ENCODE data around the gene TIGD2. TPM values are rescaled to one million over a fixed set of nuclear protein-coding genes. Genes with fewer than 3 reads are reported as not detected.
"Not testable (repeated sequence)": the region's sequence is repeated elsewhere in the genome, so short reads cannot be mapped to it uniquely, and the experiment has no call there.

Gene TIGD2
- total RNA-seq, 1 donor from 2014 or later, result 12.2 TPM

DNA sequence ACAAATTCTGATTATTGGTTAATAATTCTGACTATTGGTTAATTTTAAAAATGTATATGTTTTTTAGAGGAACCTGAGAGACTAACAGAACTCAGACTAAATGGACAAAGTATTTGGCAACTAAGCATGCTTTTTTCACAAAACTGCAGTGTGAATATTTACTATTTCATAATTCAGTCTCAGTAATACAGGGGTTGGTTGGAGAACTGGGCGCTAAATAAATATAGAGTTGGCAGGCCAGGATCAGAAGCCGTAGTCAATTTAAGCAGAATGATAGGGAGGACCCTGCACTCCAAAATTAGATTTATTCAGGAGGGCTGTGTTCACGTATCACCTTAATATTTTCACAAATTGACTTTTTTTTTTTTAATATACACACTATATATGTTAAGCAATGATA is 5.8 kb downstream of the TIGD2 start:
- FAIRE-seq, result no peak
- no peak for DNase-seq (ENCODE audit: low spot score in 2 of 2)

DNA sequence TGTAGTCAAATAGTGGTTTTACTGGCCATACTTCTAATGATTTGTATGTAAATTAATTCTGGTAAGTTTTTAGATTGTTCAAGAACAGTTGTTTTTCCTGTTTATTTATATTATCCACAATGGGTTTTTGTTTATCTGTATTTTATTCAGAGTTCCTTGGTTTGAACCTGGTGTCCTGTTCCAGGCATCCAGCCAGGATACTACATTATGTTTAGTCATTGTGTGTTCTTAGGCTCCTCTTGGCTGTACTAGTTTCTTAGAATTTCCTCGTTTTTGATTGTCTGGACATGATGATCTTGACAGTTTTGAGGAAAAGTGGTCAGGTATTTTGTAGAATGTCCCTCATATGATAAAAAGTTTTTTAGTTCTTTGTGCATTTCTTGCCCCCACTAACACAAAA is 7.8 kb downstream of the TIGD2 start:
- FAIRE-seq (no peak), DNase-seq (ENCODE audit: low spot score in 2 of 2) (no peak)

DNA sequence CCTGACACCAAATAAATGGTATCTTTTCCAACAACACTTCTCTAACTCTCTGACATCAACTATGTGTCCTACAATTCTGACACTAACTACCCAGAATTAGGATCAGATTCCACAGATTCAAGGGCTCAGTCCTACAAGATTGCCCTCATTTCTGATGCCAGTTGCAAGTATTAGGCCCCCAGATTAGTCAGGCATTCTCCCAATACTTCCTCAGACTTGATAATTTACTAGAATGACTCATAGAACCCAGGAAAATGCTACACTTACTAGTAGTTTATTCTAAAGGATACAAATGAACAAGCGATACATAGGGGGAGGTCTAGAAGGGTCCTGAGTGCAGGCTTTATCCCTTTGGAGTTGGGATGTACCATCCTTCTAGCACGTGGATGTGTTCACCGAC is 8.5 kb downstream of the TIGD2 start:
- FAIRE-seq (no peak), DNase-seq (ENCODE audit: low spot score in 2 of 2) (no peak)

DNA sequence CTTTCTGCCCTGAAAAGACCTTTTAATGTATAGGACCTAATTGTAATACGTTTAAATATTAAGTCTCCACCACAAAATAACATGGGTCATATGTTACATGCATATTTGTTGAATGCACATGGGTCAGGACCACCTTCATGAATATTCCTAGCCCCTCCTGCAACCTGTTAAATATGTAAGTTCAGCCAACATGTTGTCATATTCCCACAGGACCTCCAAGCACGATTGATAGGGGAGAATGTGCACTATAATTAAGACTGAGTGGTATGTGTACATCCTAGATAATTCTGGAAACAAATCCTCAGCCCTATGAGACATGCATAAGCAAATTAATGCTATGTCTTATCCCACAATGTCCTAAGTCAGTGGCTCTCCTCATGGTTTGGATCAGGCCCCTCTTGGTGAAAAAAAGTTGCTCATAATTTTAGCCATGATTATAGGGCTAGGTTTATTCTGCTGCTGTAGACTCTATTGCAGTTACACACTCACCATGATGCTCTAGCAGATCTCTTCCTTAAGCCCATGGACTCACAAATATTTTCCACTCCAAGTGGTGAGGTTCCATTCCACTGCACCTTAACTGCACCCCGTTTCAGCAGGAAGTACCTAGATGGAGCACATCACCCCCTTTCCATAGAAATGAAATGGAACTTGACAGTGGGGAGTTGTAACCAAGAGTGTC is 10.2 kb downstream of the TIGD2 start:
- DNase-seq (ENCODE audit: low spot score in 2 of 2) (no peak), FAIRE-seq (no peak)

DNA sequence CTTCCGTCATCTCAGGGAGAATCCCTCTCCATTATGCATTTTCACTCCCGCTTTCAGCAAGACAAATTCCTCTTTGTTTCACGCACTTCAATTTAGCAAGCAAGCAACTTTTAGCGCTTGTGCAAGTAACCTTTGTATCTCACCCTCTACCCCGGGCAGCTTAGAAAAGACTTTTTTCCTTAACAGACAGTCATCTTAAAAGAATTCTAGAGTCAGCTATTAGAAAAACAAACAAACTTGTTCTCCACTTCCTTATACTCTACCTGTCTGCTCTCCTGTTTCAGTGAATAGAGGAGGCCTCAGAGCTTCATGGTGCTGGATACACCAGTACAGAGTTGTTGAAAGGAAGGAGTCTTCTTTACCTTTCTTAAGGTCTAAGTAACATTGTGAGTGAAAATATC is 12.1 kb downstream of the TIGD2 start:
- DNase-seq (ENCODE audit: low spot score in 2 of 2), result no peak

DNA sequence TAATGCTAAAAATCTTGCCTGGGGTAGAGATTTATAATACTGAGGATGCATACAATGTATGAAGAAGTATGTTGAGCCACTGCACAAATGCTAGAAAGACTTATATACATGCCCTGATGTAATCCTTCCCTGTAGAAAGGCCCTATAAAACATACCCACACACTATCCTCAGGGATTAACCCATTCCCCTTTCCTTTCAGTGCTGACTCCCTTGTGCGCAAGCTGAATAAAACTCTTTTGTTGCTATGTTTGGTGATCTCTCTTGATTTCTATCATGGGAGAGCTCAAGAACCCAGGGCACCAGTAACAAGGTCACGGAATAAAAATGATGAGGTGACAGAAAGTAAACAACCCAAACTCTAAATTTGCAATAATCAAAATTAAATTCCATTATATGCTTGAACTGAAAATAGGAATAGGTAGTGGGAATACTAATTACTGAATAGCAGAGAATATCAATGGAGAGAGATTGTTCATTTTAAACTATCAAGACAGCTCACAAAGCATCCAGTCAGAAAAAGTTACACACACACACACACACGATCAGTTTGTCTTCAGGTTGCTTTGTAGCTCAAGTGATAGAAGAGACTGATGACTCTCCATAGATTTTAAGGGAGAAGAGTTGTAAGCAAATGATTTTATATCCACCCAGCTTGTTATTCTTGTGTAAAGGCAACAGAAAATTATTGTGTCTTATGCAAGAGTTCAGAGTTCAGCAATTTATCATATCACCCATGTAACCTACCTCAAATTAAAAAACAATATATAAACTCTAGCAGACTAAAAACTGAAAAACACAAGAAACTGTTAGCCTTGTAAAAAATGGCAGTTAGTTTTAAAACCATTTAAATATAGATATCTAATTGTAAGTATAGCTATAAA is 14.8 kb downstream of the TIGD2 start:
- DNase-seq (ENCODE audit: low spot score in 2 of 2) (no peak), FAIRE-seq (no peak)

More for the DNA sequence above, 12.1 kb downstream of the TIGD2 start:
- no peak for FAIRE-seq

DNA sequence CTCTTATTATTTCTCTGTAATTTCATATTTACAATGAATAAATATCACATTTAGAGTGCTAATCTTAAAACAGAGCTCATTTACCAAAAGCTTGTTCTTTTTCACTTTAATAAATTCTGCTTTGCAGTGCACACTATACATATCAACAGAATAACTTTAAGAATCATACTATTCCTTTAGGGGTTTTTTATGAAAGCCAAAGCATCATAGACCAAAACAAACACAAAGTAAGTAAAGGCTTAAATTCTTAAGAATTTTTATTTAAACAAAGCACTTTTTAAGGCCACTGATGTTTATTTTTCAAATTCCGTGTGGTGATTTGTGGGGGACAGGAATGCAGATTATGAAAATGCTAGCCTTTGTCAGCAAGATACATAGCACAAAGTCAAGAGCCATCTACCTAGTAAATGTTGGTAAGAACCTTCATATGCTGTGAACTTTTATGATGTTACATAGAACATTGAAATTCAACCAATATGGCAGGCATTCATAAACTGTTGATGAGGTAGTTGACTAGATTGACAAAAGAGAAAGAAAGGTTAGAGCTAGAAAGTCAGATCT is 17.8 kb downstream of the TIGD2 start:
- DNase-seq (ENCODE audit: low spot score in 2 of 2), result no peak
- no peak for FAIRE-seq

DNA sequence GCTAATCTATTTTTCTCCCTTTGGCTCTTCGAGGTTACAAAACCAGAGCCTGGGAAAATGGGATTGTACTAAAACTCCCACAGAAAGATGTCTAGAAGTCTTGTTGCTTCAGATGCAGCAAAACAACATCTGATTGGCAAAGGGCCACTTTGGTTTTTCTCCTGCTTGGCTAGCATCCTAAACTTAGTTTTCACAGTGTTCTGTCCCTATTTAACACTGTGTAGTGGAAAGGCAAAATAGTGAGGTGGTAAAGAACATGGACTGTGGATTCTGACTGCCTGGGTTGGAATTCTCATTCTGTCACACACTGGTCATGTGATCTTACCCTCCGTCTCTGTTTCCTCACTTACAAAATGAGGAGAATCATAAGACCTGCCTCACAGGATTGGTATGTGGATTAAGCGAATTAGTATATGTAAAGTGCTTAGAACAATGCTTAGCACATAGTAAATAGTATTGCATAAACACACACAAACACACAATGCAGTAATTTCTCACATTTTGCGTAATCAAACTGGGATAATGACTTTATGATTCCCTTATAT is 23.5 kb downstream of the TIGD2 start:
- DNase-seq (ENCODE audit: low spot score in 2 of 2) (peak in 1 of 2 donors; percentile 8), FAIRE-seq (no peak)

DNA sequence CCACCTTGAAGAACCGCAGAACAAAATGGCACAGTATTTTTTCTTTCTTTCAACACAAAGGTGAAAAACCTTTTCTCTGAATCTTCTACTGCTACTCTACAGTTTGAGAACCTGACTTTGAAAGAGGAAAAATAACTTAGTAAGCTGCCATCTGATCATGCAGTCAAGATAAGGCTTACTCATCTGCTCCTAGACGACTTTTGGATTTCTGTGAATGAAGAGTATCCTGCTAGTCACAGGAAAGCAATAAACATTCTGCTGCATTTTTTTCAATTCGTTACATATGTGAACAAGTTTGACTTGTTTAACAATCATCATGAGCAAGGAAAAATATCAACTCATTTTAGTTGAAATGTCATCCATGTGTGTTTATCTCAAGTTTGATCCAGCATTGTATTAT is 25.2 kb downstream of the TIGD2 start:
- FAIRE-seq, result no peak
- DNase-seq (ENCODE audit: low spot score in 2 of 2), result no peak

DNA sequence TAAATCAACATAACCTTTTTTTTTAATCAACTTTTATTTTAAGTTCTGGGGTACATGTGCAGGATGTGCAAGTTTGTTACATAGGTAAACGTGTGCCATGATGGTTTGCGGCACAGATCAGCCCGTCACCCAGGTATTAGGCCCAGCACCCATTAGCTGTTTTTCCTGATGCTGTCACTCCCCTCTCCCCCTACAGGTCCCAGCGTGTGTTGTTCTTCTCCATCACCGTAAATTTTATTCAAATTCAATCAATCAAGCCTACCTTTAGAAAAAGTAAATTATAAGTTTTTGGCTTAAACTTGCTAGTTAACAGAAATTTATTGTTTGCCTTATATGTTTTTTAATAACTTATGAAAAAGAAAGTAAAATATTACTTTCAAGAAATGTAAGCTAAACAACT is 25.9 kb downstream of the TIGD2 start:
- FAIRE-seq (no peak), DNase-seq (ENCODE audit: low spot score in 2 of 2) (no peak)

DNA sequence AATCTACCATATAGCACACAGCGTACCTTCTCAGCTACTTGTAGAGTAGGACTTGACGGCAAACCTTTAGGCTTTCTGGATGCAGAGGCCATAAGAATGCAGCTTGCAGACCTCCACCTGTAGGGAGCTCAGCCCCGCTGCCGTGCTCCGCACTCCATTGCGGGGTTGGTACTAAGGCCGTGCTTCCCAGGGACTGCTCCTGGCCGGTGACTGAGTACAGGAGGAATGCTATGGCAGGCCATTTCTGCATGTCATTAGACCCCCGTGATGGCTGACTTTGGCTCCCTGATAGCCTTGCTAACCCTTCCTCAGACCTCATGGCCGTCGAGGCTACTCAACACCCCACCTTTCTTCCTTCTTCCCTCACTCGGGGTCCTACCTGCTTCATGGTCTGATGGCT is 26.4 kb downstream of the TIGD2 start:
- FAIRE-seq (no peak), DNase-seq (ENCODE audit: low spot score in 2 of 2) (no peak)

DNA sequence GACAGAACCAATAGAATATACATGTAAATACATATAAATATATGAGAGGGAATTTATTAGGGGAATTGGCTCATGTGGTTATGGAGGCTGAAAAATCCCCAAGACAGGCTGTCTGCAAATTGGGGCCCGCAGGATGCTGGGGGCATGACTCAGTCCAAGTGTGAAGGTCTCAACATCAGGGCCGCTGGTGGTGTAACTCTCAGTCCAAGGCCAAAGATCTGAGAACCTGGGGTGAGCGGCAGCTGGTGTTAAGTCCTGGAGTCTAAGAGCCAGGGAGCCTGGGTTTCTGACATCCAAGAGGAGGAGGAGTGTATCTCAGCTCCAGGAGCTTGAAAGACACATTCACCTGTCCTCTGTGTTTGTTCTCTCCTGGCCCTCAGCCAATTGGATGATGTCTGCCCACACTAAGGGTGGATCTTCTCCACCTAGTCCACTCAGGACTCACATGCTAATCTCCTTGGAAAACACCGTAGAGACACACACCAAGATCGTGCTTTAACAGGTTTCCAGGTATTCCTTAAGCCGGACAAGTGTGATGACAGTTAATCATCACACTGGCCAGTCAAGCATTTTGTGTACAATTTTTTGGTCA is 28.9 kb downstream of the TIGD2 start:
- no peak for DNase-seq (ENCODE audit: low spot score in 2 of 2)
- no peak for FAIRE-seq

DNA sequence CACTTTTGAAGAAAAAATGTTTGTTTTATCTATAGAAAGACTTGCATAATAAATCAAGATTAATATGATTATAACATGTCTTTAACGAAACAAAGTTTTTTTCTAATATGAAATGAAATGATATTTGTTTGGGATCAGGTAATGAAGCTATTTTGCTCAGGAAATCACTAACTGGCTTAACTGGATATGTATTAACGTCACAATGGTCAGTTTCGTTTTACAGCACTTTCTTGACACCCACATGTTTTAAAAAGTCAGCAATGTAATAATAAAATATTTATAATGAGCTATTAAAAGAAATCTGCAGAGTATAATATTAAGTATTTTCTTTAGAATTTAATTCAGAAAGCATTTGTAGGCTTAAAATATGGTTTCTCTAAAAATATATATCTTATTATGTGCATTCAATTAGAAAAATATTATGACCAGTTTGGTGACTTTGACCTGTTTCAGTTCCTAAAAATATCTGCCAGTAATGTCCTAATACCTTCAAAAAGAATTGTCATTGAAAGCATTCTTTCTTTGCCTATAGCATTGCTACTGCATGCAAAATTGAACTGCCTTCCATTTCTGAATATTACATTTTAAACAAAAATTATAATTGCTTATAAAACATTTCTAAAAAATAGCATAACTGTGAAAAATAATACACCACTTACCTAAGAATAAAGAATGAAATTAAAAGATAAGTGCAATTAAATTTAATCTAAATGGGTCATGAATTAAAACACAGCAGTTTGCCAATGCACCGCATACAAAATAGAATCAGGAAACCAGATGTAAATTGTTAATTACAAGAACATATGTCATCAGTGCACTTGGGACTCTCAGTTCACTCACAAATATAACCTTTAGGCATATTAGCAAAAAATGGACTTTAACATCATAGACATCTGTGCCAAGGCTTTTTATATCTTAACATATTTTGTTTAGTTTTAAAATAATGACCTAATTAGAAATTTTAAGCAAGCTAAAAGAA is 31.6 kb downstream of the TIGD2 start:
- DNase-seq (ENCODE audit: low spot score in 2 of 2), result no peak
- no peak for FAIRE-seq

DNA sequence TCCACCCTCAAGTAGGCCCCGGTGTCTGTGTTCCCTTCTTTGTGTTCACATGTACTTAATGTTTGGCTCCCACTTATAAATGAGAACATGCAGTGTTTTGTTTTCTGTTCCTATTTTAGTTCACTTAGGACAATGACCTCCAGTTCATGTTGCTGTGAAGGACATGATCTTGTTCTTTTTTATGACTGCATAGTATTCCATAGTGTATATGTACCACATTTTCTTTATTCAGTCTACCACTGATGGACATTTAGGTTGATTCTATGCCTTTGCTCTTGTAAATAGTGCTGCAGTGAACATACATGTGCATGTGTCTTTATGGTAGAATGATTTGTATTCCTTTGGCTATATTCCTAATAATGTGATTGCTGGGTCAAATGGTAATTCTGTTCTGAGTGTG is 33.3 kb downstream of the TIGD2 start:
- not testable (repeated sequence) for FAIRE-seq

DNA sequence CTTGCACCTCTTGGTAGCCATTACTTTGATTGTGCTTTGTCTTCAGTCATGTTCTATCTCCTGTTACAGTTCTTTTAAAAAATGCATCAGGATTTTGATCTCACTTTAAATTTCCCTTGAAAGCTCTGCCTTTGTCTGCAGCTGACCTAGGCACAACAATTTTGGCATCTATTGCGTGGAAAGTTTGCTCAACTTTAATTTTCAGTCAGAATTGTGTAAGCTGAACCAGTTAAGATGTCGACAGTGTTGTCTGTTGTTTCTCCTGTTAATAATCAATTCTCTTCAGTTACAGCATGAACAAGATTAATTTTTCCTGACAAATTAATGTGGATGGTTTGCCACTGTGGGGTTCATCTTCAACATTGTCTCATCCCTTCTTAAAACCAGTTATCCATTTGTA is 34.9 kb downstream of the TIGD2 start:
- FAIRE-seq (no peak), DNase-seq (ENCODE audit: low spot score in 2 of 2) (no peak)

More for the DNA sequence above, 33.3 kb downstream of the TIGD2 start:
- not testable (repeated sequence) for DNase-seq (ENCODE audit: low spot score in 2 of 2)

DNA sequence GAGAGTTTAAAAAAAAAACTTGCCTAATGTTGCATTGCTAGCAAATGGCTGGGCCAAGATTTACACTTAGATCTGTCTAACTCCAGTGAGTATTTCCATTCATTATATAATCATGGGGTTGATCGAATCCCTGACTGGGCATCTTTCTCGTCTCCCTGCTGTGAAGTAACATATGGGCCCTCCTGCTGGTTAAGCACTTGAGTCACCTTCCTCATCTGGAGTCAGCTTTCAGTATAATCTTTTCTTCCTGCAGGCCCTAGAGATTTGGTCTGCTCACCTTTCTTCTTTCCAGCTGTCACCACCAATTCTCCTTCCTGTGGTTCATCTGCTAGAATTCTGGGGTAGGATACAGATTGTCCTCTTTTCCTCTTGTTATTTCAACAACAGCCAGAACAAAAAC is 41.6 kb downstream of the TIGD2 start:
- DNase-seq (ENCODE audit: low spot score in 2 of 2) (no peak), FAIRE-seq (no peak)

DNA sequence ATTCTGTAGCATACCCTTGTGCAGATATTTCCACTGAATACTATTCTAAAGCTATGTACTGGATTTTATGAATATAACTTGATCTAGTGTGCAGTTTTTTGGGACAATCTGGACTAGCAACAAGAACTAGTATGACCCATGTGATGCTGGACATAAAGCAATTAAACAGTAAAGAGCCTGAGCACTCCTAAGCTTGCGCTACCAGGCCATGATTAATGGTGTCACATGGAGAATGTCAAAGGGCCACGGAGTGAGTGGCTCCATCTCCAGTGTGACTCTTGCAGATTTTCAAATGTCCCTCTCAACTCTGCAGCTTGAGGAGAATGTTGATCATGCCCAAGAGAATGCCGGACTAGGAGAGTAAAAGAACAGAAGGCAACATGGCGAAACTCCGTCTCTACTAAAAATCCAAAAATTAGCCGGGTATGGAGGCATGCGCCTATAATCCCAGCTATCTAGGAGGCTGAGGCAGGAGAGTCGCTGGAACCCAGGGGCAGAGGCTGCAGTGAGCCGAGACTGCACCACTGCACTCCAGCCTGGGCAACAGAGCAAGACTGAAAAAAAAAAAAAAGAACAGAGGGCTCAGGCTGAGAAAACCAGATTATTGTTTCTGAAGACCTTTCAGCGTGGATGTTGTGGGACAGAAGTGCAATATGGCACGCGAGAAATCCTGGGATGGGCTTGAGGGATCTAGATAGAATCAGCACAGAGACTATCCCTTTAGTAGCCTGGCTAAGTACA is 45.0 kb downstream of the TIGD2 start:
- FAIRE-seq (no peak), DNase-seq (ENCODE audit: low spot score in 2 of 2) (no peak)

DNA sequence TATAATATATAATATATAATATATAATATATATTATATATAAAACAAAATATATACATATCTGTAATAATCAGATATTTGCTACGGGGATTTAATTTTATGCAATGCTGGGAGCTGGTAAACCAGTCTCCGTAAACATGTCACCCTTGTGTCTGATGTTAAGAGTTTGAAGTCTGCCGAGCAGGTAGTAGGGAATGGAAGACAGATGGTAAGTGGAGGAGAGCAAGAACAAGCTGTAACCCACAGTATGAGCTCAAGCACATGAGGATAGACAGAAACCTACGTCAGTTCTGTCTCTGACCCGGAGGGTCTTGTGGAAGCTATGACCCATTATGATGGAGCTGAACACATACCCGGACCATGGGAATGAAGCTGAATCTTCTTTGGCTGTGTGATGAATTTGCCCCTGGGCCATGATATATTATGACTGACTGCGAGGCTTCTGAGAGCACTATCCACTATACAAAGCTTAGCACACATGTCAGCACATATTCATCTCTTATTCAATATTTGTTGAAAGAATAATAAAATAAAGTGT is 46.2 kb downstream of the TIGD2 start:
- FAIRE-seq, result no peak

More for the DNA sequence above, 46.2 kb downstream of the TIGD2 start:
- DNase-seq (ENCODE audit: low spot score in 2 of 2), result no peak
